ENCODE results near the gene EHD3. TPM values are rescaled to one million over a fixed set of nuclear protein-coding genes. Genes with fewer than 3 reads are reported as not detected.

EHD3 gene
- polyA plus RNA-seq, 1 donor from 2014 or later: 3.5 TPM

GRCh38 chr2:31286230-31286629 is 52.3 kb downstream of the EHD3 start:
- H2AFZ ChIP-seq (ENCODE audit: low read depth, low read length): no peak overlapping the region
- TF ChIP-seq CTCF (IDR thresholded peaks at IDR 0.05; ENCODE audit: poor library complexity, severe bottlenecking) (no peak), REST (IDR thresholded peaks at IDR 0.05; ENCODE audit: borderline replicate concordance) (no peak), EP300 (conservative IDR thresholded peaks at IDR 0.05; ENCODE audit: poor library complexity, severe bottlenecking) (no peak), SMC3 (conservative IDR thresholded peaks at IDR 0.05; ENCODE audit: poor library complexity) (no peak), RAD21 (conservative IDR thresholded peaks at IDR 0.05) (no peak), POLR2AphosphoS5 (IDR thresholded peaks at IDR 0.05) (no peak), TAF1 (IDR thresholded peaks at IDR 0.05; ENCODE audit: low read depth) (no peak)
- no peak overlapping the region for H3K27ac ChIP-seq (ENCODE audit: low read length)
- no peaks in the 10 kb centered on the region for H3K9me2 ChIP-seq (ENCODE audit: insufficient read depth, low read length)
- no peak overlapping the region for H3K4me3 ChIP-seq (ENCODE audit: low read length)
- H3K79me2 ChIP-seq (replicated peaks; ENCODE audit: insufficient read depth, low read length): no peaks in the 10 kb centered on the region
- H3K27me3 ChIP-seq (ENCODE audit: insufficient read depth, low read depth, low read length): no peaks in the 10 kb centered on the region
- H4K20me1 ChIP-seq (ENCODE audit: insufficient read depth): no peaks in the 10 kb centered on the region
- H3F3A ChIP-seq (ENCODE audit: insufficient read depth, low read length, poor library complexity, severe bottlenecking): no peaks in the 10 kb centered on the region
- H3K9ac ChIP-seq (ENCODE audit: low read length): no peak overlapping the region
- no peaks in the 10 kb centered on the region for H3K9me3 ChIP-seq (ENCODE audit: low read length)
- H3K36me3 ChIP-seq (ENCODE audit: insufficient read depth, low read length): no peaks in the 10 kb centered on the region
- H3K4me2 ChIP-seq (ENCODE audit: low read length): no peak overlapping the region

GRCh38 chr2:31286961-31287550 is 53.1 kb downstream of the EHD3 start:
- Histone ChIP-seq H4K20me1 (ENCODE audit: insufficient read depth) (no peaks in the 10 kb centered on the region), H3K27me3 (ENCODE audit: insufficient read depth, low read depth, low read length) (no peaks in the 10 kb centered on the region), H3K9me3 (ENCODE audit: low read length) (no peaks in the 10 kb centered on the region), H3K9me2 (ENCODE audit: insufficient read depth, low read length) (no peaks in the 10 kb centered on the region), H3K9ac (ENCODE audit: low read length) (no peak overlapping the region), H3K27ac (ENCODE audit: low read length) (no peak overlapping the region), H3F3A (ENCODE audit: insufficient read depth, low read length, poor library complexity, severe bottlenecking) (no peaks in the 10 kb centered on the region), H3K79me2 (replicated peaks; ENCODE audit: insufficient read depth, low read length) (no peaks in the 10 kb centered on the region), H3K36me3 (ENCODE audit: insufficient read depth, low read length) (no peaks in the 10 kb centered on the region), H3K4me3 (ENCODE audit: low read length) (no peak overlapping the region), H3K4me2 (ENCODE audit: low read length) (no peak overlapping the region), H2AFZ (ENCODE audit: low read depth, low read length) (no peak overlapping the region)
- TF ChIP-seq SMC3 (conservative IDR thresholded peaks at IDR 0.05; ENCODE audit: poor library complexity) (no peak), POLR2AphosphoS5 (IDR thresholded peaks at IDR 0.05) (no peak)

- Histone ChIP-seq H3F3A (ENCODE audit: insufficient read depth, low read length, poor library complexity, severe bottlenecking) (no peaks in the 10 kb centered on the region), H3K27me3 (ENCODE audit: insufficient read depth, low read depth, low read length) (no peaks in the 10 kb centered on the region), H3K27ac (ENCODE audit: low read length) (no peak overlapping the region), H3K9me3 (ENCODE audit: low read length) (no peaks in the 10 kb centered on the region), H3K9ac (ENCODE audit: low read length) (no peak overlapping the region), H3K9me2 (ENCODE audit: insufficient read depth, low read length) (no peaks in the 10 kb centered on the region), H2AFZ (ENCODE audit: low read depth, low read length) (no peak overlapping the region), H3K4me2 (ENCODE audit: low read length) (no peak overlapping the region), H3K36me3 (ENCODE audit: insufficient read depth, low read length) (no peaks in the 10 kb centered on the region), H3K4me3 (ENCODE audit: low read length) (no peak overlapping the region), H3K79me2 (replicated peaks; ENCODE audit: insufficient read depth, low read length) (no peaks in the 10 kb centered on the region), H4K20me1 (ENCODE audit: insufficient read depth) (no peaks in the 10 kb centered on the region)
- no peak for TF ChIP-seq CTCF (IDR thresholded peaks at IDR 0.05; ENCODE audit: poor library complexity, severe bottlenecking)
- no peak for TF ChIP-seq EZH2 (IDR thresholded peaks at IDR 0.05; ENCODE audit: borderline replicate concordance, insufficient read depth, low read length, poor library complexity, severe bottlenecking)
- TF ChIP-seq EP300 (conservative IDR thresholded peaks at IDR 0.05; ENCODE audit: poor library complexity, severe bottlenecking): no peak
- TF ChIP-seq RAD21 (conservative IDR thresholded peaks at IDR 0.05): no peak
- TF ChIP-seq POLR2AphosphoS5 (IDR thresholded peaks at IDR 0.05): no peak
- no peak for TF ChIP-seq SMC3 (conservative IDR thresholded peaks at IDR 0.05; ENCODE audit: poor library complexity)
- TF ChIP-seq TAF1 (IDR thresholded peaks at IDR 0.05; ENCODE audit: low read depth): no peak
- TF ChIP-seq REST (IDR thresholded peaks at IDR 0.05; ENCODE audit: borderline replicate concordance): no peak
- no peak for TF ChIP-seq MXI1 (conservative IDR thresholded peaks at IDR 0.05; ENCODE audit: poor library complexity, severe bottlenecking)
Observed at GRCh38 chr2:31287654-31288053, 53.7 kb downstream of the EHD3 start.

Measured in neural cell (in vitro differentiated cells).